ENCODE measurements around the gene TTC39B.

- TF ChIP-seq YY1 (IDR thresholded peaks at IDR 0.05; ENCODE audit: low read depth) (no peak), EP300 (IDR thresholded peaks at IDR 0.05; ENCODE audit: borderline replicate concordance) (no peak)
Measured at GRCh38 chr9:15300218-15300617, 6.8 kb downstream of the TTC39B start.

All from Ishikawa (cell line).